ENCODE measurements around the gene ABCB10.
"Not testable (repeated sequence)": the region's sequence is repeated elsewhere in the genome, so short reads cannot be mapped to it uniquely, and the experiment has no call there.

The ABCB10 gene

DNA sequence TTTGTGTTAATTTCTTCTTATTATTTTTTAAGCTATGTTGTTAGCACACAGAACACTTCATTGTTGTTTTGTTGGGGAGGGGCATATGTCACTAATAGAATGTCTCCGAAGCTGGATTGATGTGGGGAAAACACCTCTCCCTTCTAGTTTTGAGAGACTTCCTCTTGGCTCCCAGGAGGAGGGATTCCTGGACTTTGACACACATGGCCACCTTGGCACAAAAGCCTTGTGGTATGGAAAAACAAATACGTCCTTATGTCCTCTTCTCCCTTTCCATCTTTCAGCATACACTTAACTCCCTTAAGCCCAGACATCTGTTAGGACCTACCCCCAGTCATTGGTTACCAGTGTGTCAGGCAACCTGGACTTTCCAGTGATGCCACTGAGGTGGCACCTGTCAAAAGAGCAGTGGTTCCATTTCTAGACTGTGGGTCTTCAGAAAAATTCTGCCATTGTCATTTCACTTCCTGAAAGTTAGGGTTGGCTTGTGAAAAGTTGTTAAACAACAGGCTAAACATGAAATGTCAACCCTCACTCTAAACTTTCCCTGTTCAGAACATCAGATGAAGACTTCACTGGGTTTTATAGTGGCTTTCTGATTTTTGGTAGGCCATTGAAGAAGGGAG is 12.5 kb upstream of the ABCB10 start:
- no peak for DNase-seq

DNA sequence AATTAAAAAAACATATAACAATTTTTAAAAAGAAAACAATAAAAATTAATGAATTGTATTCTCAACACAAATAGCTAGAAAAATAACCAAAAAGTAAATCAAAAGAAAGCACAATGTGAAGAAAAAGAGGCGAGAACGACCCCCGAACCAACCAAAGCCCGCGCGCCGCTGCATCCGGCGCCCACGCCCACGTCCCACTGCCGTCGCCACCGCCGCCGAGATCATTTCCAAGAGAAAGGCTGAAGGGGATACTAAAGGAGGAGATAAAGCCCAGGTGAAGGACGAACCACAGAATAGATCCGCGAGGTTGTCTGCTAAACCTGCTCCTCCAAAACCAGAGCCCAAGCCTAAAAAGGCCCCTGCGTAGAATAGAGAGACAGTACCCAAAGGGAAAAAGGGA is 11.8 kb upstream of the ABCB10 start:
- DNase-seq = no peak

DNA sequence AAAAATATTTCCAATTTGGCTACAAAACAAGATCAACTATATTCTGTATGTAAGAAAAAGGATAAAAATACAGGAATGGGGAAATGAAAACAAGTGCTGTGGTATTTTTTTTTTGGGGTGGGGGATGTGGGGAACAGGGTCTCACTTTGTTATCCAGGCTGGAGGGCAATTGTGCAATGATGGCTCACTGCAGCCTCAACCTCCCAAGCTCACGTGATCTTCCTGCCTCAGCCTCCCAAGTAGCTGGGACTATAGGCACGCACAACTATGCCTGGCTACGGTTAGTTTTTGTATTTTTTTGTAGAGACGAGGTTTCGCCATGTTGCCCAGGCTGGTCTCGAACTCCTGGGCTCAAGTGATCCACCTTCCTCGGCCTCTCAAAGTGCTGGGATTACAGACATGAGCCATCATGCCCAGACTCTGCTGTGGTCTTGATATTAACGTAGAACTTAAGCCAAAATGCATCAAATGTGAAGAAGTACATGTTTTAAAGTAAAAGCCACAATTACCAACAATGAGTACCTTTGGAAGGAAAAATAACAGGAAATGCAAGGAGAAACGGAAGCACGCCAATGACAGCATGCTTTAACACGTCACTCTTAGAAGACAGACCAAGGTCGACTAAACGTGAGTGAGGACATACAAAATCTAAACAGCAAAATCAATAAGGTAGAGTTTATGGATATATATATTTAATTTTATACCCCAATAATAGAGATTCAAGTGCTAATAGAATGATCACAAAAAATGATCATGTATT is 8.8 kb upstream of the ABCB10 start:
- no peak for DNase-seq

DNA sequence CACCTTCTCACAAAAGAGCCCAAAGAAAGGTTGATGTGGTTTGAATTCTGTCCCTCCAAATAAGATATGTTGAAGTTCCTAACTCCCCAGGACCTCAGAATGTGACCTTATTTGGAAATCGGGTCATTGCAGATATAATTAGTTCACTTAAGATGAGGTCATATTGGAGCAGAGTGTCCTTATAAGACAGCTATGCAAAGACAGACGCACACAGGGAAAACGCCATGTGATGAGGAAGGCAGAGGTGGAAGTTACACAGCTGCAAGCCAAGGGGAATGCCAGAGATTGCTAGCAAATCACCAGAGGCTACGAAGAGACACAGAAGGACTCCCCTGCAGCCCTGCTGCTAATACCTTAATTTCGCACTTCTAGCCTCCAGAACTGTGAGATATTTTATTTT is 5.2 kb upstream of the ABCB10 start:
- DNase-seq = peak; percentile 63

DNA sequence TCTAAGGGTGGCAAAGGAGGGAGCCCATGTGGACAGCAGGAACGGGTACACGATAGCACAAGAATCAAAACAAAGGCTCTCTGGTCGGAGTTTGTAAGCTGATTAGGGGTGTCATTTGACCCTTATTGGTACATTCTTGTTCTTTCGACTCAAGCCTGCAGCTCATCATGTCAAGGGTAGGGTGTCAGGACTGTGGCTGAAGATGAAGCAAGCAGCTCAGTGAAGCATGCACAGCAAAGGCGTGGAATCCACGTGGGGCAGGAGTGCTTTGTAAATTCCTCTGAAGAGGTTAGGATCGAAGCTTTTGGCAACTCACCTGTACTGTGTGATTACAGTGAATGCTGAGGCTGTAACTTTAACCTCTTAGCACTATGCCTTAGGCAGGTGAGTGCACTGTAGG is 4.7 kb upstream of the ABCB10 start:
- DNase-seq = no peak

DNA sequence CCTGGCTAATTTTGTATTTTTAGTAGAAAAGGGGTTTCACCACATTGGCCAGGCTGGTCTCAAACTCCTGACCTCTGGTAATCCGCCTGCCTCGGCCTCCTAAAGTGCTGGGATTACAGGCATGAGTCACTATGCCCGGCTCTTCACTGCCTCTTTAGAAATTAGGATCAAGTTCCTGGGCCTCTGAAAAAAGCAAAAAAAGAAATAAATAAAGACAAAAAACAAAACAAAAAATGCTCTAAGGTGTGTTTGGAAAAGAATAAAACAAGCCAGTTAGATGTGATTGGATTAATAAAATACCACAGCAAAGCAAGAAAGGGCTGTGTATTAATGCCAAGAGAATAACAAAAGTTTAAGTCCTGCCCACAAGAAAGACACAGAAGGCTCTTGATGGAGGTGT is 4.2 kb upstream of the ABCB10 start:
- no peak for DNase-seq

DNA sequence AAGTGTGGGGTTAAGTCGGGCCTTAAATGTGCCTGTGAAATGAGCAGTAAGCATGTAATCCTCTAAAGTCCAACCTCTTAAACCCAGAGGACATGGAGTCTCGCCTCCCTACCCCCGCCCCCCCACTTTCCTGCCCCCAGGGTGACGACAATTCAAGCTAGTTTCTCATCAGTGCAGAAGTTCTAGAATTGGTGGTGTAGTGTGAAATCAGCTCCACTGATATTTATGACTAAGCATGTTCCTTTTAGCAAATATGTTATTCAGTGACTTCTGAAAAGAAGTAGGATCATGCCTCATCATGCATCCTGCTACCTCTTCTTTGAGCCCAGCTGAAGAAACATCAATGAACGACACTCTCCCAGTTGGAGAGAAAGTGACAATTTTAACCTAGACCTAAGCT is 2.6 kb upstream of the ABCB10 start:
- DNase-seq = no peak

DNA sequence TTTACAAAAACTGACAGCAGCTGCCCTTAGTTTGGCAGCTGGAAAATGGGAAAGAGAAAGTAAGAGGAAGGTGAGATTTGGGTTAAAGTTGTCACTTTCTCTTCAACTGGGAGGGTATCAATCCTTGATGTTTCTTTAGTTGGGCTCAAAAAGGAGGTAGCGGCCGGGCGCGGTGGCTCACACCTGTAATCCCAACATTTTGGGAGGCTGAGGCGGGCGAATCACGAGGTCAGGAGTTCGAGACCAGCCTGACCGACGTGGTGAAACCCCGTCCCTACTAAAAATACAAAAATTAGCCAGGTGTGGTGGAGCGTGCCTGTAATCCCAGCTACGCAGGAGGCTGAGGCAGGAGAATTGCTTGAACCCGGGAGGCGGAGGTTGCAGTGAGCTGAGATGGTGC is 1.6 kb upstream of the ABCB10 start:
- DNase-seq = not testable (repeated sequence)

DNA sequence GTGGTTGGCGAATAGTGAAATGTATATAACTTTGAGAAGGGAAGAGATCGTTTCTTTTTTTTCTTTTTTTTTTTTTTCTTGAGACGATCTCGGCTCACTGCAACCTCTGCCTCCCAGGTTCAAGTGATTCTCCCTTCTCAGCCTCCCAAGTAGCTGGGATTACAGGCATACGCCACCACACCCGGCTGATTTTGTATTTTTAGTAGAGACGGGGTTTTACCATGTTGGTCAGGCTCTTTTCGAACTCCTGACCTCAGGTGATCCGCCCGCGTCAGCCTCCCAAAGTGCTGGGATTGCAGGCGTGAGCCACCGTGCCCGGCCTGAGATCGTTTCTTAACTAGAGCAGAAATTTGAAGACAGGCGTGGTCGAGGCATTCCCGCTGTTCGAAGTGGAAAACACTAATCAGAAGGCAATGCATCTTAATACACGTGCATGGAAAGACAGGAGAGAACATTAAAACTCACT is 862 bp upstream of the ABCB10 start:
- DNase-seq = not testable (repeated sequence)

DNA sequence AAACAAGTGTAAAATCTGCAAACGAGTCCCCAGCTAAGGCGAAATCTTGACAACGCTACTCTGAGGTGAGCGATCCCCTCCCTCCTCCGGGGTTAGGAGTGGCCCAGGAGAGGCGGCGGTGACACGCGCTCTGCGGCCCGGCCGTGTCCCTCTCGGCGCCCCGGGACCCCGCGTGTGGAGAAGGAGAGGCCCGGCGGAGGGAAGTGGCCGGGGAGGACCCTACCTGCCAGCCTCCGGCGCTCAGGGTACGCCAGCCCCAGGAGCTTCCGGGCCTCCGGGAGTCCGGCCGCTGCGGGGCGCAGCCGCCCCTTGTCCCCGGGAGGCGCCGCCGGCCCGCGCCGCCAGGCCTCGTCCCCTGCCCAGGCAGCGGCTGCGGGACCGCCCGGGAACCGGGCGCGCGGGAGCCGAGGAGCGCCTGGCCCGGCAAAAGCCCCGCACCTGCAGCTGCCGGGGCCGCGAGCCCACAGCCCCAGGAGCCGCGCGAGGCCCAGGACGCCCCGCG is 543 bp downstream of the ABCB10 start:
- DNase-seq = peak; percentile 68

DNA sequence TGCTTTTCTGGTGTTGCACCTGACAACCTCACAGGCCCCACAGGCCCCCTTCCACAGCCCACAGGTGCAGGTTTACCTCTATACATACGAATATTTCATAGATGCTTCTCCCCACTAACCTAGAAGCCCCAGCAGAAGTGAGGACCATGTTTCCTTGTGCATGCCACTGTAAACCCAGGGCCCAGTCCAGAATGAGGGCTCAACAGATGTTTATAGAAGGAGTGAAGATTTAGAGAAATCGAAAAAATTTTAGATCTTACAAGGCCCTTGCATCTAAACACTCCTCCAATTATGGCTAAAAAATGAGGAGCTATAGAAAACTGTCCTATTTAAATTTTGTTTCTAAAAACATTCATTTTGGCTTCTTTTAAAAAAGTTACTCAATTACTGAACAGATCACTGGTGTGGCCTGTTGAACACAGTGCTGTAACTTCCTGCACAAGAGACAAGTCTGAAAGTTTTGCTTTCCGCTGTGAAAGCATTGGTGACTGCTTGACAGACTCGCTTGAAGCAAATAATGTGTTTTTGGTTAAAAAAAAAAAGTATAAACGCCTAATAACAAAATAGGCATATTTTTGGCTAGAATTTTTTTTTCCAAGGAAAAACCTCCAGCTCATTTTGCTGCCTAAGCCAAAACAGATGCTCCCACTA is 1.2 kb downstream of the ABCB10 start:
- DNase-seq = no peak

DNA sequence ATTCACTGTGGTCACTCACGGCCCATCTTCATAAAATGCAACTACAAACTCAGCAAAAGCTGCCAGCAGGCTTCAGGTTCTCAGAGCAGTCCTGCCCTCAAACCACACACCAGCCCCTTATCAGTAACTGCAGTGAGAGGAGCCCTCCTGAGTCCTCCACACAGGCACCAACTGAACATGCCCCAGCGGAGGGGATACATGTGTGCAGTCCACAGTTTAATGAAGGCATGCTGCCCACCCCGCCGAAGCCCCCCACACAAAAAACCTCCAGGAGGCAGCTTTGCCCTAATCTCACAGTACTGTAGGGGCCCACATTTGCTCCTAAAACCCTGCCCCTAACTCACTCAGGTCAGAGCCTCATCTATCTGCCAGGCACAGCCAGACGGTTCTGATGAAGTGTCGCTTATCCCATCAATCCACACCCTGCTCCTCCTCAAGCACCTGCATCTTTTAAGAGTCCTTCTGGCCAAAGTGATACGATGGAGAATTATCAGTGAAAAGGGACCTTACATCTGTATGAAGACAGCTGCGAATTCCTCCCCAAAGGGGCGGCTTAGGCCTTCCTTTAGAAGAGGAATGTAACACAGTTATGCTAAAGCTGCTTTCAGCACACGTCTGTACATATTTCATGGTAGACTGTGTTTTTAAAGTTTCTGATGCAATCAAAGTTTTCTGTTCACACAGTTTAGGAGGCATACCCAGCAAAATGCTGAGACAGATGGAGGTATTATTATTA is 3.5 kb downstream of the ABCB10 start:
- DNase-seq = no peak

DNA sequence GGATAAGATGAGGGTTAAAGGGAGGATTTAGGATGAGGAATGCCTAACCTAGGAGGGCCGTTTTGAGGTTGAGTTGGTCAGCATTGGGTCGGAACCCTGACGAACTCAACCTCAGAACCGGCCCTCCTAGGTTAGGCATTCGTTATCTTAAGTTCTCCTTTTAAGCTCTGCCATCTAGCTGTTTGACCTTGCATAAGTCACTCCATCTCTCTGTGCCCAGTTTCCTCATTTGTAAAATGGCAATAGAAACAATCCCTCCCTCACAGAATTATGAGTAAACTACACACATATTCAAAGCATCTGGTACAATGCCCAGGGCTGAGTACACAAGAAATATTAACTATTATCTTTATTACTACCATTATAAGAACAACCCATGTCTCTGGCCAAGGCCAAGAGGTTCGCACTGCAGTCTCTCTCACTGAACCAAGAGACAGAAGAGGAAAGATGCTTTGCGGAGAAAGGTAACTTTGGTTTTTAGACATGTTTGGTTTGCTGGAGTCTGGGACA is 4.8 kb downstream of the ABCB10 start:
- DNase-seq = no peak

DNA sequence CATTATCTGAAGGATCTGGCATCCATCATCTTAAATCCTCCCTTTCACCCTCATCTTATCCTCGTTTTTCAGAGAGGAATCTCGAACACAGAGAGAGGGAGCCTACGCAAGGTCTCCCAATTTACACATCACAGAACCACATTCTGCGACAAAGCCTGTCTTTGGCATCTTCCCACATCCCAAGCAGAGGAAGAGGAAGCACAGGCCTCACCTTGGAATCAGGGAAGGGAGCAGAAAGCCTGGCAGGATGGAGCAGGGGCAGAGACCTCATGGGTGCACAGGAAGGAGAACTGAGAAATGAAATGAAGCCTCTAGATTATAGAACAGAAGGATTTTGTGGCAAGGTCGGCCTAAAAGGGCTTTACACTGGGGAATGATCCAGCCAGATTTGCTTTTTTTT is 5.8 kb downstream of the ABCB10 start:
- DNase-seq = no peak

DNA sequence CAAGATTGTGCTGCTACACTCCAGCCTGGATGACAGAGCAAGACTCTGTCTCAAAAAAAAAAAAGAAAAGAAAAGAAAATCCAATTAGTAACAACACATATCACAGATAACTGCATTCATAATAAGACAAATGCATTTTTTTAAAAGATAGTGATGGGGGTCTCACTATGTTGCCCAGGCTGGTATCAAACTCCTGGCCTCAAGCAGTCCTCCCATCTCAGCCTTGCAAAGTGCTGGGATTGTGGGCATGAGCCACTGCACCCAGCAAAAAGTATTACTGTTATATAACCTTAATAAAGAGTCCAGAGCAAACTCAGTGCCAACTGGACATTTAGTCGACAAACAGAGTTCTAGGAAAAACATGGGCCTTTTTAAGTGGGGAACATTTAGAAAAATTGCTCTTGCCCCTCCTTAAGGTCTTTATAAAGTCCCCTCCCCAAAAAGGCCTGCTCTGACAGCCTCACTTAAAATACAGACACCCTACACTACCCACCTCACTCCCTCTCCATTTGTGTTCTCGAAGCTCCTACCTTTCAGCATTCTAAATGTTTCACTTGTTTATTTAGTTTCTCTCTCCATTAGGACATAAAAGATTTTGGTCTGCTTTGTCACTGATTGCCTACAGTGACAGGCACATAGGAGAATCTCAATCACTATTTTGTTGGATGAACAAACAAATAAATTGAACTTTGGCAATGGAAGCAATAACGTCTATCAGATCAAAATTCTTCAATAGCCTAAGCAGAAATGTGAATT is 7.5 kb downstream of the ABCB10 start:
- DNase-seq = no peak

DNA sequence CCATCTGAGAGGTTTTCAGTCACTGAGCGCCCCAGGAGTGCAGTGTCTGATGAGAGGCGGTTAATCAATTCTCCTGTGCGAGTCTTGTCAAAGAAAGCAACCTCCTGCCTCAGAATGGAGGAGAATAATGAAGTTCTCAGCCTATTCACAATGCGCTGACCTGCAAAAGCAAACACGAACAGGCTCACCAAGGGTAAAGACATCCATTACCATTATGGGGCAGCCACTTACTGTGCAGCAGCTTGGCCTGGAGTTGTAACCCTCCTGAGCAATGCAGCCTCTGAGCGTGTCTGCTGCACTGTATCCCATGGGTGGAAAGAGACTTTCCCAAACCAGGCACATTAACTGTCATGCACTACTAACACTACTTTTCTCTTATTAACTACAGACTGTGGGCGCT is 11.0 kb downstream of the ABCB10 start:
- DNase-seq = no peak

DNA sequence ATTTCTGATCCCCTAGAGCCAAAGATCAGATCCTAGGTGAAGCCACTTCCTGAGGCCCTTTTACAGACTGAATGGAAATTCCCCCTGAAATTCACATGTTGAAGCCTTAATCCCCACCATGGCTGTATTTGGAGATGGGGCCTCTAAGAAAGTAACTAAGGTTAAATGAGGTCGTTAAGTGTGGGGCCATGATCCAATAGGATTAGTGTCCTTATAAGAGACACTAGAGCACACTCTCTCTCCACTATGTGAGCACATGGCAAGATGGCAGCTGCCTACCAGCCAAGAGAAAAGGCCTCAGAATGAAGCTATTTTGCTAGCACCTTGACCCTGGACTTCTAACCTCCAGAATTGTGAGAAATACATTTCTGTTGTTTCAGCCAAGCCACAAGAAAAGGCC is 13.9 kb downstream of the ABCB10 start:
- no peak for DNase-seq

DNA sequence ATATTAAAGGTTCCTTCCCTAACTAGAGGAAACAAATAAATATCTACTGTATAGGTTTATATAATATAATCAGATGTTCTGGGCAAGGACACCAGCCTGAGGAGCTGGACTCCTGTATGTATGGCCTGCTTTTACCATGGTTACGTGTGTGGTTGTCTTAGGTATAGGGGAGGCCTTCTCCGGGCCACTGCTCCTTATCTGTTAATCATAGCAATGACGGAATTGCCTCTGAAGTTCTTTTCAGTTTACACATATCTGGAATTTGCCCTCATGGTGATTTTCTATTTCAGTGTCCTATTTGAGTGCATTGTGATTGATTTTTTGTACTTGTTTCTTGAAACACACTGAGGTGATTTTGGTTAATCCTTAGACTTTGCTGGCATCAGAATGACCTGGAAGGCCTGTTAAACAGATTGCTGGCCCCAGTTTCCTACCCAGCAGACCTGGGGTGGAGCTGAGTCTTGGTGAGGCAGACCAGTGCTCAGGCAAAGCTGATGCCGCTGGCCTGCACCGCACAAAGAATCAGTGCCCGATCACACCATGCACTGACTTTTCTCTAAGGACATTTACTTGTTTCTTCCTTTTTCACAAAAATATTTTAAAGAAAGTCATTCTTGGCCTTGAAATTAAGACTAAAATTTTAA is 18.5 kb downstream of the ABCB10 start:
- DNase-seq = no peak

DNA sequence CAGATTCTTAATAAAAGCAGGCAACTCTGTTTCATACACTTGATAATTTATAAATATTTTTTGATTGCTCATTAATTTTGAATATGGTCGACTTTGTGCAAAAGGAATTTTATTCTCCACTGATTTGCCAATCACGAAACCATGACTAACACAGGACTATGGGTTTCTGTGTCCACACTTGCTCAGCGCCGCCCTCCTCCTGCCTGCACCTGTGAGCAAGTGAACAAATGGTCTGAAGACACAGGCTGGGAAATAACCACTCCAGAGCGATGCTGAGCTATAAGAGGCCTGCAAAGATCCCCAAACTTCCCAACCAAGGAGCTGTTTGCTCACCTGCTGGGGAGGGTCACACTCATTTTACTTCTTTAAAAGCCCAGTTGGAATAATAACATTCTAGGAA is 19.6 kb downstream of the ABCB10 start:
- DNase-seq = no peak

DNA sequence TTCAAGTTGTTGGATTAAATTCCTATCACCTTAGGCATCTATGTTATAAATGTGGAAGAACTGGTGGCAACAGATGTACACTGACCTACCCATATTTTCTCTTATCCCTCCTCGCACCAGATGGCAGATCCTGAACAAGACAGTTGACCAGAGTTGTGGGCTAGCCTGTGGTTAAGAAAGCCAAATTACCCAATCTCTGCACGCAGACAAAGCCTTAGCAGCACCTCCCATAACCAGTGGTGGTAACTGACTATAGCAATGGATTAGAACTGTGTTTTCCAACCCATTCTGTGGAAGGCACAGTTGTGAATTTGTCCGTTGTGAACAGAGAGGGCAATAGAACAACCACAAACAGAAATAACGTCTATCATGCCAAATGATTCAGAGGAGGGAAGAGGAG is 20.6 kb downstream of the ABCB10 start:
- DNase-seq = no peak

DNA sequence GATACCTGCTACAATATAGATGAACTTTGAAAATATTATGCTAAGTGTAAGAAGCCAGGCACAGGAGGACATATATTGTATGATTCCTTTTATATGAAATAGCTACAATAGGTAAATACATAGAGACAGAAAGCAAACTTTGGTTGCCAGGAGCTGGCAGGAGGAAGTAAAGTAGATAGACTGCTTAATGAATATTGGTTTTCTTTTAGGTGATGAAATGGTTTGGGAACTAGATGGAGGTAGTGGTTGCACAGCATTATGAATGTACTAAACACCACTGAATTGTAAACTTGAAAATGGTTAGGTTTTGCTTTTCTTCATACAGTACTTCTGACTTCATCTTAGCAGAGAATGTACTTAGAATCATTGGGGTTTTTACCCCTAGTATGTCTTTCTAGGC is 21.5 kb downstream of the ABCB10 start:
- no peak for DNase-seq

DNA sequence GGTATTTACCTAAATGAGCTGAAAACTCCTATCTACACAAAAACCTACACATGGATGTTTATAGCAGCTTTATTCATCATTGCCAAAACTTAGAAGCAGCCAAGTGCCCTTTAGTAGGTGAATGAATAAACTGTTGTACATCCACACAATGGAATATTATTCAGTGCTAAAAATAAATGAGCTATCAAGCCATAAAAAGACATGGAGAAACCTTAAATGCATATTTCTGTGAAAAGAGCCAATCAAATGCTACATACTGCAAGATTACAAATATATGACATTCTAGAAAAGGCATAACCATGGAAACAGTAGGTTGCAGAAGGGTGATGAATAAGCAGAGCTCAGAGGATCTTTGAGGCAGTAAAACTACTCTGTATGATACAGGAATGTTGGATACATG is 23.3 kb downstream of the ABCB10 start:
- no peak for DNase-seq
